ENCODE results near the gene ANP32E. TPM values are rescaled to one million over a fixed set of nuclear protein-coding genes. Genes with fewer than 3 reads are reported as not detected.

ANP32E gene
- total RNA-seq, 1 experiment from 2014 or later: 63.3 TPM

DNA sequence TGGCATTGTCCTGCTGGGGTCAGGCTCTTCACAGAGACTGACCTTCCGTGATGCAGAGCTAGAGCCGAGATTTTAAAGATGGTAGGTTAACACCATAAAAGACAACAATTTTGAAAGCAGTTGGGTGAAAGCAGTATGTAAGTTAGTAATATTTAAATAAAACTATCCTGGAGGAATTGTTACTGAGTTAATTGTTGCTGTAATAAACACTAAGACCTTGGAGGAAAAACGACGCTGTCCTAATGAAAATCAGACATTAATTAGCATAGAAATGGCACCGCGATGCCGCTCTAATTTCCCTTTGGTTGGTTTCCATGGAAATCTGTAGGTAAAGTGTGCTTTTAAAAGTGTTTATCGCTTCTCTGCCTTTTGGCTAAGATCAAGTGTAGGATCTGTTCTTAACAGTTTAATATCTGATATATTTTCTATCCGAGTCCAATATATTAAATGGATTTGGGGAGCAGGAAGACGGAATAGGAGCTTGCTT lies 745 bp upstream of the ANP32E start:
- POLR2A ChIA-PET (ENCODE audit: unreplicated experiment): interaction anchor here (0.6 to 0.7 kb wide), 2 partner anchors 173 to 366 kb away, joined by 5 read pairs; no protein-coding TSS in a partner anchor

DNA sequence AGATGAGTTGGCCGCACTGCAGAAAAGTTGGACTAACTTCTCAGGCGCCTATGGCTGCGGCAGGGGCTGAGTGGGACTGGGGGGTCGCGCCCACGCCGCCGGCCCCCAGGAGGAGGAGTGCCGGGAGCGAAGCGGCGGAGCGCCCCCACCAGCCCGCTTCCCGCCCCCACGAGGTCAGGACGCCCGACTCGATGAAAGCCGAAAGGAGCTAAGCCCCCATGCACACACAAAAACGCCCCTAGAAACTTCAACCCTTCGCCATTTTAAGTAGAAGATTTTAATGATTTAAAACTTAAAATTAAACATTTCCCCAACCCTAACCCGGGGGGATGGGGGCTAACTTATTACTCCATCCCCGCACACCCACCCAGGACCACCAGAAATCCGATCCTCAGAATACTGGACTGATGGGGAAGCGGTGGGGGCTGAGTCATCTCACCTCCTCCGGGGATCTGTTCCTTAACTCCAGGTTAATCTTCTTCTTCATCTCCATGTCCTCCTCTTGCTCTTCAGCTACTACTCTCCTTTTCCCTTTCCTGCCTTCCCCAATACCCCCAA lies 539 bp downstream of the ANP32E start:
- intact Hi-C loops (cut with micrococcal nuclease; ENCODE audit: unreplicated experiment): no loop called here
- CTCF ChIA-PET: no interaction called here
- POLR2A ChIA-PET (ENCODE audit: unreplicated experiment): no interaction called here

More for the DNA sequence above, 745 bp upstream of the ANP32E start:
- H3K79me2 ChIP-seq (ENCODE audit: low read depth): peaks cover 40% of the 10 kb centered on the region
- peak overlapping the region; percentile 48 for H3K27ac ChIP-seq
- H3K27me3 ChIP-seq (ENCODE audit: insufficient read depth, low read depth): no peaks in the 10 kb centered on the region
- no peak for DNase-seq
- BruUV-seq (replicated peaks): no TSS peak
- H3K4me1 ChIP-seq (replicated peaks; ENCODE audit: insufficient read depth): peaks cover 25% of the 10 kb centered on the region
- no peaks in the 10 kb centered on the region; the same call in 1 of the 2 replicates for H4K20me1 ChIP-seq (ENCODE audit: insufficient read depth)
- no peaks in the 10 kb centered on the region for H3K9me3 ChIP-seq (ENCODE audit: insufficient read depth, low read depth)
- CTCF ChIA-PET: no interaction called here
- H3K4me3 ChIP-seq: peak overlapping the region; percentile 92
- intact Hi-C loops (cut with micrococcal nuclease; ENCODE audit: unreplicated experiment): no loop called here
- H2AFZ ChIP-seq: peak overlapping the region; percentile 87
- H3K36me3 ChIP-seq (ENCODE audit: low read depth): no peaks in the 10 kb centered on the region
- H3F3A ChIP-seq (ENCODE audit: insufficient read depth, low read depth): peaks cover 30% of the 10 kb centered on the region
- TF ChIP-seq, protein P1, sequence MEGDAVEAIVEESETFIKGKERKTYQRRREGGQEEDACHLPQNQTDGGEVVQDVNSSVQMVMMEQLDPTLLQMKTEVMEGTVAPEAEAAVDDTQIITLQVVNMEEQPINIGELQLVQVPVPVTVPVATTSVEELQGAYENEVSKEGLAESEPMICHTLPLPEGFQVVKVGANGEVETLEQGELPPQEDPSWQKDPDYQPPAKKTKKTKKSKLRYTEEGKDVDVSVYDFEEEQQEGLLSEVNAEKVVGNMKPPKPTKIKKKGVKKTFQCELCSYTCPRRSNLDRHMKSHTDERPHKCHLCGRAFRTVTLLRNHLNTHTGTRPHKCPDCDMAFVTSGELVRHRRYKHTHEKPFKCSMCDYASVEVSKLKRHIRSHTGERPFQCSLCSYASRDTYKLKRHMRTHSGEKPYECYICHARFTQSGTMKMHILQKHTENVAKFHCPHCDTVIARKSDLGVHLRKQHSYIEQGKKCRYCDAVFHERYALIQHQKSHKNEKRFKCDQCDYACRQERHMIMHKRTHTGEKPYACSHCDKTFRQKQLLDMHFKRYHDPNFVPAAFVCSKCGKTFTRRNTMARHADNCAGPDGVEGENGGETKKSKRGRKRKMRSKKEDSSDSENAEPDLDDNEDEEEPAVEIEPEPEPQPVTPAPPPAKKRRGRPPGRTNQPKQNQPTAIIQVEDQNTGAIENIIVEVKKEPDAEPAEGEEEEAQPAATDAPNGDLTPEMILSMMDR (conservative IDR thresholded peaks at IDR 0.05): no peak; the same call in 1 of the 2 replicates
- no peak for TF ChIP-seq EZH2 (IDR thresholded peaks at IDR 0.05; ENCODE audit: low read depth)
- no peaks in the 10 kb centered on the region for H3K9me2 ChIP-seq (ENCODE audit: insufficient read depth)
- peak overlapping the region; percentile 87 for H3K4me2 ChIP-seq

DNA sequence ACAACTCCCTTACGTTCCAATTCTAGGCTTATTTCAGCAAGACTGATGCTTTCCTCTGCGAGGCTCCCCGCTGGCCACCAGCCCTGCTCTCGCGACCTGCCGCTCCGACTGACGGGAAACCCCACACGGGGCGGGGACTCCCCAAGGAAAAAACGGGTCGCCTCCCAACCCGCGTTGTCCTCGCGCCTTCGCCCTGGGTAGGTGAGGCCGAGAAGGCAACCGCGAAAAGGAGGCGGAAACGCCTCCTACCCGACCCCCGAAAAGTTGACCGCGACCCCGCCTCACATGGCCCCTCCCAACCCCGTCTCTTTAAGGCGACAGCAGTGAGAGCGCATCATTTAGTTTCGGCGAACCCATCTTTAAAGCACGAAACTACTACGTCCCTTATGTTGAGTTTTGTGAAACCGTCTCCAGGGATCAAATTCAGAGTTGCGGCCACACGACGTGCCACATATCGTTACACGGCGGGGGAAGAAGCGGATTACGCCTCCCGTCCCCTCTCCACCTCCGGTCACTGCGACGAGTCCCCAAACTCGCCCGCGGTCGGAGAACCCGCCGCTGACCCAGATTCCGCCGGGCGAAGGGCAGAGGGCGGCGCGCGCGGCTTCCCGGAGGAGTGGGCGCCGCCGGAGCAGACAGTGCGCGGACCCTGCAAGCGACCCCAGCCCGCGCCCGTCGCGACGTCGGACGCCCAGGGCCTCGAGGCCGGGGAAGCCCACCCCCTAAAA lies 1.2 kb downstream of the ANP32E start:
- CTCF ChIA-PET: no interaction called here
- Histone ChIP-seq H4K20me1 (ENCODE audit: insufficient read depth) (no peaks in the 10 kb centered on the region; the same call in 1 of the 2 replicates), H3K4me3 (peak overlapping the region; percentile 92), H3F3A (ENCODE audit: insufficient read depth, low read depth) (peaks cover 30% of the 10 kb centered on the region), H3K27me3 (ENCODE audit: insufficient read depth, low read depth) (no peaks in the 10 kb centered on the region), H3K27ac (peak overlapping the region; percentile 82), H3K4me1 (replicated peaks; ENCODE audit: insufficient read depth) (peaks cover 25% of the 10 kb centered on the region), H3K79me2 (ENCODE audit: low read depth) (peaks cover 50% of the 10 kb centered on the region), H3K36me3 (ENCODE audit: low read depth) (peaks cover 6% of the 10 kb centered on the region; the same call in 1 of the 2 replicates), H3K9me3 (ENCODE audit: insufficient read depth, low read depth) (no peaks in the 10 kb centered on the region), H3K4me2 (peak overlapping the region; percentile 87), H3K9me2 (ENCODE audit: insufficient read depth) (no peaks in the 10 kb centered on the region), H2AFZ (peak overlapping the region; percentile 79)
- TF ChIP-seq, protein P1 (conservative IDR thresholded peaks at IDR 0.05): no peak; the same call in 1 of the 2 replicates
- no peak for TF ChIP-seq EZH2 (IDR thresholded peaks at IDR 0.05; ENCODE audit: low read depth)
- TSS peak; percentile 94 for BruUV-seq (replicated peaks)
- intact Hi-C loops (cut with micrococcal nuclease; ENCODE audit: unreplicated experiment): no loop called here
- DNase-seq: peak; percentile 70 to 87
- POLR2A ChIA-PET (ENCODE audit: unreplicated experiment): interaction anchor here (0.7 kb wide), 2 partner anchors 26 to 86 kb away, joined by 3 to 5 read pairs; no protein-coding TSS in a partner anchor

More for the DNA sequence above, 539 bp downstream of the ANP32E start:
- peaks cover 25% of the 10 kb centered on the region for H3K4me1 ChIP-seq (replicated peaks; ENCODE audit: insufficient read depth)
- H3K9me3 ChIP-seq (ENCODE audit: insufficient read depth, low read depth): no peaks in the 10 kb centered on the region
- peak overlapping the region; percentile 82 for H3K27ac ChIP-seq
- BruUV-seq (replicated peaks): TSS peak; percentile 42
- peak overlapping the region; percentile 87 for H3K4me2 ChIP-seq
- peak overlapping the region; percentile 92 for H3K4me3 ChIP-seq
- H3F3A ChIP-seq (ENCODE audit: insufficient read depth, low read depth): peaks cover 30% of the 10 kb centered on the region
- no peaks in the 10 kb centered on the region for H3K27me3 ChIP-seq (ENCODE audit: insufficient read depth, low read depth)
- peaks cover 50% of the 10 kb centered on the region for H3K79me2 ChIP-seq (ENCODE audit: low read depth)
- 0 out of 2 replicates have a peak, but pooled peaks cover under 1% of the 10 kb centered on the region for H3K36me3 ChIP-seq (ENCODE audit: low read depth)
- H2AFZ ChIP-seq: peak overlapping the region; percentile 79
- TF ChIP-seq EZH2 (IDR thresholded peaks at IDR 0.05; ENCODE audit: low read depth): no peak
- TF ChIP-seq, protein P1 (conservative IDR thresholded peaks at IDR 0.05): no peak; the same call in 1 of the 2 replicates
- no peaks in the 10 kb centered on the region; the same call in 1 of the 2 replicates for H4K20me1 ChIP-seq (ENCODE audit: insufficient read depth)
- no peak for DNase-seq
- H3K9me2 ChIP-seq (ENCODE audit: insufficient read depth): no peaks in the 10 kb centered on the region

All from PC-9 (cell line).